Endothelial cell of umbilical vein (primary cell): Measurements from ENCODE around the gene P4HA3. TPM values are rescaled to one million over a fixed set of nuclear protein-coding genes. Genes with fewer than 3 reads are reported as not detected.

Source experiments
- BruUV-seq: library from RNA; stranded (reverse); fragments of 400-500 nt; replicated peaks from 2 replicates; lab custom pipeline; 2021; lab: Mats Ljungman, UMichigan
- CTCF ChIA-PET: fragments of 300-600, 350-600 bp; sonication (Branson Sonifier 250); formaldehyde crosslinking; loops from one replicate; lab custom pipeline; 2021; ENCODE audit warnings: antibody characterized with exemption, inconsistent platforms; lab: Charles Lee
- POLR2A ChIA-PET: fragments of 300-600, 350-600 bp; sonication (Branson Sonifier 250); formaldehyde crosslinking; loops from one replicate; lab custom pipeline; 2021; ENCODE audit warnings: antibody characterized with exemption, inconsistent platforms; lab: Charles Lee
- DNase-seq: peaks from one replicate; pipeline ENCODE4 v3.0.0-alpha.2; 2011; ENCODE audit warnings: low read depth, low spot score
- FAIRE-seq: peaks from 2 replicates; lab custom pipeline; 2011; peaks lifted over from hg19 to GRCh38; lab: Jason Lieb, UNC
- H2AFZ ChIP-seq: 2 replicates; pipeline ENCODE4 v1.6.0; 2012; ENCODE audit warnings: low read depth, low read length, control low read depth, inconsistent platforms
- H3K27ac ChIP-seq: 2 replicates; pipeline ENCODE4 v1.5.1; 2011; ENCODE audit warnings: low read depth, mild to moderate bottlenecking, control low read depth, low read length, moderate library complexity; ENCODE audit not compliant: insufficient read depth
- H3K27me3 ChIP-seq, 2 experiments: 2 replicates each; pipeline versions ENCODE4 v1.6.0 to v1.6.1; 2011; ENCODE audit warnings: low read length in 2 of 2, mixed read lengths in 1 of 2; ENCODE audit not compliant: control insufficient read depth in 2 of 2, insufficient read depth in 2 of 2
- H3K36me3 ChIP-seq, 2 experiments: 2 replicates in 1 of 2; 3 replicates in 1 of 2; pipeline ENCODE4 v1.5.1; 2011; ENCODE audit warnings: low read length in 2 of 2, mild to moderate bottlenecking in 1 of 2, moderate library complexity in 1 of 2; ENCODE audit not compliant: control insufficient read depth in 2 of 2, insufficient read depth in 2 of 2; ENCODE audit errors: extremely low read depth in 1 of 2
- H3K4me1 ChIP-seq: 3 replicates; pipeline ENCODE4 v1.5.1; 2011; ENCODE audit warnings: mild to moderate bottlenecking, low read length; ENCODE audit not compliant: control insufficient read depth, insufficient read depth; ENCODE audit errors: extremely low read depth
- H3K4me2 ChIP-seq: 2 replicates; pipeline ENCODE4 v1.6.1; 2011; ENCODE audit warnings: low read length, control low read depth, mixed read lengths; ENCODE audit not compliant: insufficient read depth
- H3K4me3 ChIP-seq, 3 experiments: fragments of 200-600 bp in 1 of 3; sonication (generic), shearing (Covaris generic) in 1 of 3; replicated peaks in 1 of 3; 2 replicates each; pipeline ENCODE4 v1.5.1; 2011 to 2016; ENCODE audit warnings: control low read depth in 3 of 3, low read length in 3 of 3, mild to moderate bottlenecking in 2 of 3, inconsistent platforms in 1 of 3, low read depth in 1 of 3, moderate library complexity in 1 of 3; ENCODE audit not compliant: insufficient read depth in 1 of 3
- H3K79me2 ChIP-seq: 2 replicates; pipeline ENCODE4 v1.6.0; 2012; ENCODE audit warnings: low read length, inconsistent platforms; ENCODE audit not compliant: control insufficient read depth, insufficient read depth
- H3K9ac ChIP-seq: replicated peaks from 2 replicates; pipeline ENCODE3; 2011; ENCODE audit warnings: low read length, control low read depth; ENCODE audit not compliant: insufficient read depth; ENCODE audit errors: extremely low read depth
- H3K9me1 ChIP-seq: replicated peaks from 3 replicates; pipeline ENCODE4 v1.6.0; 2011; ENCODE audit warnings: mild to moderate bottlenecking, low read length; ENCODE audit not compliant: control insufficient read depth, insufficient read depth; ENCODE audit errors: extremely low read depth
- H3K9me3 ChIP-seq: replicated peaks from 2 replicates; pipeline ENCODE4 v1.5.1; 2012; ENCODE audit warnings: low read length, inconsistent platforms; ENCODE audit not compliant: control insufficient read depth, insufficient read depth
- H4K20me1 ChIP-seq: replicated peaks from 2 replicates; pipeline ENCODE3; 2011; ENCODE audit warnings: mild to moderate bottlenecking, low read length; ENCODE audit not compliant: control insufficient read depth, insufficient read depth; ENCODE audit errors: extremely low read depth
- EZH2 ChIP-seq: IDR thresholded peaks from 2 replicates; pipeline ENCODE4 v1.6.1; 2012; ENCODE audit warnings: borderline replicate concordance, low read depth, mild to moderate bottlenecking, moderate library complexity, low read length, inconsistent platforms; ENCODE audit not compliant: severe bottlenecking
- FOS ChIP-seq: IDR thresholded peaks from 2 replicates; pipeline ENCODE4 v1.6.1; 2011; ENCODE audit warnings: mild to moderate bottlenecking, low read length, moderate library complexity, borderline replicate concordance; ENCODE audit not compliant: insufficient read depth
- GATA2 ChIP-seq: IDR thresholded peaks from 2 replicates; pipeline ENCODE4 v1.7.0; 2011; ENCODE audit warnings: low read depth, mild to moderate bottlenecking, moderate library complexity, mixed read lengths, low read length; ENCODE audit not compliant: insufficient read length, insufficient read depth
- JUN ChIP-seq: IDR thresholded peaks from 2 replicates; pipeline ENCODE4 v1.6.1; 2011; ENCODE audit warnings: borderline replicate concordance, low read depth; ENCODE audit not compliant: insufficient read length, insufficient read depth
- MAX ChIP-seq: IDR thresholded peaks from 2 replicates; pipeline ENCODE4 v1.6.1; 2011; ENCODE audit not compliant: insufficient read depth, insufficient read length
- MYC ChIP-seq: IDR thresholded peaks from one replicate; pipeline ENCODE4 v1.6.1; 2011; ENCODE audit warnings: mild to moderate bottlenecking, low read depth, low read length
- POLR2A ChIP-seq: IDR thresholded peaks from 2 replicates; pipeline ENCODE4 v1.6.1; 2012; ENCODE audit warnings: low read depth, mild to moderate bottlenecking, control low read depth, low read length
- POLR2AphosphoS5 ChIP-seq: IDR thresholded peaks from 2 replicates; pipeline ENCODE4 v1.6.1; 2012; ENCODE audit warnings: low read depth, mild to moderate bottlenecking, control low read depth, low read length, moderate library complexity; ENCODE audit not compliant: insufficient read depth
- dilution Hi-C: fragments of 300-500 bp; cut with MboI; formaldehyde crosslinking; loops from one replicate; pipeline ENCODE4 v1.15.0; 2019; ENCODE audit warnings: low sequenced_read_pairs; ENCODE audit not compliant: extremely low pct_ligation_motif_present
- intact Hi-C: fragments of 100-400 bp; cut with micrococcal nuclease; formaldehyde crosslinking; loops from one replicate; pipeline ENCODE4 v1.10.0; 2022
- polyA plus RNA-seq, 4 experiments: library from polyadenylated mRNA; depleted of rRNA in 3 of 4; stranded (reverse) in 3 of 4; unstranded in 1 of 4; fragments of >200 nt; gene quantifications; 2 replicates each; pipeline versions ENCODE4 v1.2.1 to v1.2.3, GENCODE V29; 2011 to 2012; ENCODE audit warnings: missing spikeins in 1 of 4
- total RNA-seq: library from RNA; stranded (reverse); gene quantifications from 2 replicates; pipeline ENCODE4 v1.2.3, GENCODE V29; 2021
- TF ChIP-seq, protein P1 (sequence below), 2 donors: IDR thresholded peaks; 1 replicate in 1 of 2; 2 replicates in 1 of 2; pipeline ENCODE4 v1.5.1; 2011; ENCODE audit warnings: low read length in 2 of 2, mild to moderate bottlenecking in 2 of 2, moderate library complexity in 2 of 2, control low read depth in 1 of 2, inconsistent platforms in 1 of 2, low read depth in 1 of 2; ENCODE audit not compliant: insufficient read depth in 1 of 2; ENCODE audit errors: extremely low read depth in 1 of 2

Gene P4HA3
- total and polyA plus RNA-seq, 2 donors (not counting 3 experiments of a cell fraction or from before 2014, with no cell fraction given) = 26.9 to 40.0 TPM

- H3K27ac ChIP-seq = no peak overlapping the region
- POLR2A ChIA-PET = no interaction called here
- H3K79me2 ChIP-seq = no peaks in the 10 kb centered on the region
- H3K9me3 ChIP-seq = no peaks in the 10 kb centered on the region
- TF ChIP-seq, protein P1, sequence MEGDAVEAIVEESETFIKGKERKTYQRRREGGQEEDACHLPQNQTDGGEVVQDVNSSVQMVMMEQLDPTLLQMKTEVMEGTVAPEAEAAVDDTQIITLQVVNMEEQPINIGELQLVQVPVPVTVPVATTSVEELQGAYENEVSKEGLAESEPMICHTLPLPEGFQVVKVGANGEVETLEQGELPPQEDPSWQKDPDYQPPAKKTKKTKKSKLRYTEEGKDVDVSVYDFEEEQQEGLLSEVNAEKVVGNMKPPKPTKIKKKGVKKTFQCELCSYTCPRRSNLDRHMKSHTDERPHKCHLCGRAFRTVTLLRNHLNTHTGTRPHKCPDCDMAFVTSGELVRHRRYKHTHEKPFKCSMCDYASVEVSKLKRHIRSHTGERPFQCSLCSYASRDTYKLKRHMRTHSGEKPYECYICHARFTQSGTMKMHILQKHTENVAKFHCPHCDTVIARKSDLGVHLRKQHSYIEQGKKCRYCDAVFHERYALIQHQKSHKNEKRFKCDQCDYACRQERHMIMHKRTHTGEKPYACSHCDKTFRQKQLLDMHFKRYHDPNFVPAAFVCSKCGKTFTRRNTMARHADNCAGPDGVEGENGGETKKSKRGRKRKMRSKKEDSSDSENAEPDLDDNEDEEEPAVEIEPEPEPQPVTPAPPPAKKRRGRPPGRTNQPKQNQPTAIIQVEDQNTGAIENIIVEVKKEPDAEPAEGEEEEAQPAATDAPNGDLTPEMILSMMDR (IDR thresholded peaks at IDR 0.05; ENCODE audit: extremely low read depth in 1 of 2, insufficient read depth in 1 of 2, low read depth in 1 of 2, low read length in 2 of 2) = no peak
- TF ChIP-seq FOS (no peak), JUN (no peak), MAX (no peak), MYC (no peak), EZH2 (no peak), POLR2AphosphoS5 (no peak), POLR2A (no peak), GATA2 (no peak)
- intact Hi-C loops (no loop called here), dilution Hi-C loops (no loop called here)
- H3K4me3 ChIP-seq = no peak overlapping the region
- no peak overlapping the region for H2AFZ ChIP-seq
- H3K4me2 ChIP-seq = no peak overlapping the region
- CTCF ChIA-PET = interaction anchor here (1.2 kb wide), 1 partner anchor 52 kb away, joined by 6 read pairs; no protein-coding TSS in a partner anchor
- FAIRE-seq (peak; percentile 73), DNase-seq (peak; percentile 68)
- H3K36me3 ChIP-seq = no peaks in the 10 kb centered on the region
- H3K9ac ChIP-seq = no peak overlapping the region
- H3K9me1 ChIP-seq = no peaks in the 10 kb centered on the region
- peaks cover 12% of the 10 kb centered on the region for H3K4me1 ChIP-seq
- H3K27me3 ChIP-seq = no peaks in the 10 kb centered on the region
- BruUV-seq = no TSS peak
- no peaks in the 10 kb centered on the region for H4K20me1 ChIP-seq
Observed at GRCh38 chr11:74307434-74307833, 4.0 kb downstream of the P4HA3 start.
